ENCODE data around the gene P3H2. TPM values are rescaled to one million over a fixed set of nuclear protein-coding genes. Genes with fewer than 3 reads are reported as not detected.

P3H2 gene
- total and polyA plus RNA-seq, 5 donors, result 1.7 to 4.1 (median 3.3) TPM

GRCh38 chr3:189941679-189942078 is 179.0 kb downstream of the P3H2 start:
- 66% methylated on average over 2 of the region's 2 CpGs for WGBS
- no peak for ATAC-seq
- intact Hi-C loops (cut with DNase I), result loop anchor here in 2 of 4 donors (10.0 kb wide), 2 partner anchors 167 to 667 kb away; no protein-coding TSS in a partner anchor

GRCh38 chr3:189941125-189941524 is 179.6 kb downstream of the P3H2 start:
- 86% methylated on average over 5 of the region's 5 CpGs for WGBS
- H3K27me3 ChIP-seq (ENCODE audit: control insufficient read depth, insufficient read depth), result no peaks in the 10 kb centered on the region
- ATAC-seq (no peak), DNase-seq (no peak)
- H3K4me1 ChIP-seq (ENCODE audit: control insufficient read depth, insufficient read depth, low read length), result no peaks in the 10 kb centered on the region
- intact Hi-C loops (cut with DNase I), result loop anchor here in 2 of 4 donors (10.0 kb wide), 2 partner anchors 166 to 666 kb away; no protein-coding TSS in a partner anchor
- H3K9me3 ChIP-seq (ENCODE audit: control insufficient read depth, low read length), result peaks cover 6% of the 10 kb centered on the region
- H3K27ac ChIP-seq (ENCODE audit: low read length), result no peak overlapping the region
- no peak overlapping the region for H3K4me3 ChIP-seq (ENCODE audit: low read length)

More at GRCh38 chr3:189941679-189942078, 179.0 kb downstream of the P3H2 start:
- DNase-seq, result no peak
- Histone ChIP-seq H3K27me3 (ENCODE audit: control insufficient read depth, insufficient read depth) (no peaks in the 10 kb centered on the region), H3K4me1 (ENCODE audit: control insufficient read depth, insufficient read depth, low read length) (no peaks in the 10 kb centered on the region), H3K4me3 (ENCODE audit: low read length) (no peak overlapping the region), H3K9me3 (ENCODE audit: control insufficient read depth, low read length) (peaks cover 3% of the 10 kb centered on the region), H3K27ac (ENCODE audit: low read length) (no peak overlapping the region)

- WGBS, result 82% methylated on average over 7 of the region's 7 CpGs
- H3K27ac ChIP-seq (ENCODE audit: low read length), result no peak overlapping the region
- peaks cover 6% of the 10 kb centered on the region for H3K9me3 ChIP-seq (ENCODE audit: control insufficient read depth, low read length)
- no peaks in the 10 kb centered on the region for H3K4me1 ChIP-seq (ENCODE audit: control insufficient read depth, insufficient read depth, low read length)
- intact Hi-C loops (cut with DNase I), result no loop called here
- DNase-seq, result no peak
- H3K27me3 ChIP-seq (ENCODE audit: control insufficient read depth, insufficient read depth), result no peaks in the 10 kb centered on the region
- no peak overlapping the region for H3K4me3 ChIP-seq (ENCODE audit: low read length)
- no peak for ATAC-seq
These were observed 183.2 kb downstream of the P3H2 start for GRCh38 chr3:189937302-189938127.

GRCh38 chr3:189936201-189936945 is 184.3 kb downstream of the P3H2 start:
- 70% methylated on average over 6 of the region's 6 CpGs for WGBS
- Histone ChIP-seq H3K27me3 (ENCODE audit: control insufficient read depth, insufficient read depth) (no peaks in the 10 kb centered on the region), H3K4me1 (ENCODE audit: control insufficient read depth, insufficient read depth, low read length) (no peaks in the 10 kb centered on the region), H3K4me3 (ENCODE audit: low read length) (no peak overlapping the region), H3K27ac (ENCODE audit: low read length) (no peak overlapping the region), H3K9me3 (ENCODE audit: control insufficient read depth, low read length) (peaks cover 6% of the 10 kb centered on the region)
- no peak for DNase-seq
- intact Hi-C loops (cut with DNase I), result no loop called here
- no peak for ATAC-seq

GRCh38 chr3:189927975-189928895 is 192.5 kb downstream of the P3H2 start:
- WGBS, result 72% methylated on average over 6 of the region's 6 CpGs
- intact Hi-C loops (cut with DNase I), result no loop called here
- DNase-seq (no peak), ATAC-seq (no peak)
- Histone ChIP-seq H3K4me3 (ENCODE audit: low read length) (no peak overlapping the region), H3K27me3 (ENCODE audit: control insufficient read depth, insufficient read depth) (no peaks in the 10 kb centered on the region), H3K9me3 (ENCODE audit: control insufficient read depth, low read length) (no peaks in the 10 kb centered on the region), H3K4me1 (ENCODE audit: control insufficient read depth, insufficient read depth, low read length) (no peaks in the 10 kb centered on the region), H3K27ac (ENCODE audit: low read length) (no peak overlapping the region)

- H3K4me1 ChIP-seq (ENCODE audit: control insufficient read depth, insufficient read depth, low read length), result no peaks in the 10 kb centered on the region
- no peaks in the 10 kb centered on the region for H3K27me3 ChIP-seq (ENCODE audit: control insufficient read depth, insufficient read depth)
- DNase-seq (no peak), ATAC-seq (no peak)
- intact Hi-C loops (cut with DNase I), result no loop called here
- H3K9me3 ChIP-seq (ENCODE audit: control insufficient read depth, low read length), result no peaks in the 10 kb centered on the region
- no peak overlapping the region for H3K27ac ChIP-seq (ENCODE audit: low read length)
- H3K4me3 ChIP-seq (ENCODE audit: low read length), result no peak overlapping the region
These were observed 198.9 kb downstream of the P3H2 start for GRCh38 chr3:189921770-189922169.

- H3K4me3 ChIP-seq (ENCODE audit: low read length), result no peak overlapping the region
- no peak overlapping the region for H3K27ac ChIP-seq (ENCODE audit: low read length)
- H3K9me3 ChIP-seq (ENCODE audit: control insufficient read depth, low read length), result no peaks in the 10 kb centered on the region
- ATAC-seq (no peak), DNase-seq (no peak)
- WGBS, result 85% methylated on average over 3 of the region's 3 CpGs
- no peaks in the 10 kb centered on the region for H3K27me3 ChIP-seq (ENCODE audit: control insufficient read depth, insufficient read depth)
- intact Hi-C loops (cut with DNase I), result no loop called here
- H3K4me1 ChIP-seq (ENCODE audit: control insufficient read depth, insufficient read depth, low read length), result no peaks in the 10 kb centered on the region
These were observed 205.9 kb downstream of the P3H2 start for GRCh38 chr3:189914799-189915198.

- Histone ChIP-seq H3K27me3 (ENCODE audit: control insufficient read depth, insufficient read depth) (no peaks in the 10 kb centered on the region), H3K9me3 (ENCODE audit: control insufficient read depth, low read length) (no peaks in the 10 kb centered on the region), H3K4me1 (ENCODE audit: control insufficient read depth, insufficient read depth, low read length) (no peaks in the 10 kb centered on the region), H3K27ac (ENCODE audit: low read length) (no peak overlapping the region), H3K4me3 (ENCODE audit: low read length) (no peak overlapping the region)
- DNase-seq (no peak), ATAC-seq (no peak)
- intact Hi-C loops (cut with DNase I), result no loop called here
- 74% methylated on average over 1 of the region's 1 CpG for WGBS
These were observed 209.7 kb downstream of the P3H2 start for GRCh38 chr3:189911001-189911400.

- Histone ChIP-seq H3K27me3 (ENCODE audit: control insufficient read depth, insufficient read depth) (no peaks in the 10 kb centered on the region), H3K9me3 (ENCODE audit: control insufficient read depth, low read length) (no peaks in the 10 kb centered on the region), H3K4me3 (ENCODE audit: low read length) (no peak overlapping the region), H3K27ac (ENCODE audit: low read length) (no peak overlapping the region), H3K4me1 (ENCODE audit: control insufficient read depth, insufficient read depth, low read length) (no peaks in the 10 kb centered on the region)
- 94% methylated on average over 2 of the region's 2 CpGs for WGBS
- ATAC-seq, result no peak
- intact Hi-C loops (cut with DNase I), result no loop called here
- DNase-seq, result no peak
These were observed 211.1 kb downstream of the P3H2 start for GRCh38 chr3:189909573-189909972.

- 76% methylated on average over 3 of the region's 3 CpGs for WGBS
- Histone ChIP-seq H3K4me3 (ENCODE audit: low read length) (no peak overlapping the region), H3K27ac (ENCODE audit: low read length) (no peak overlapping the region), H3K4me1 (ENCODE audit: control insufficient read depth, insufficient read depth, low read length) (no peaks in the 10 kb centered on the region), H3K9me3 (ENCODE audit: control insufficient read depth, low read length) (no peaks in the 10 kb centered on the region), H3K27me3 (ENCODE audit: control insufficient read depth, insufficient read depth) (no peaks in the 10 kb centered on the region)
- DNase-seq (no peak), ATAC-seq (no peak)
- intact Hi-C loops (cut with DNase I), result no loop called here
These were observed 211.6 kb downstream of the P3H2 start for GRCh38 chr3:189909139-189909538.
